HG03095 (cell line): Measurements from ENCODE around the gene GXYLT1.
"Not testable (repeated sequence)": the region's sequence is repeated elsewhere in the genome, so short reads cannot be mapped to it uniquely, and the experiment has no call there.

ENCODE experiments used
- ATAC-seq: cut with Tn5 transposase; IDR thresholded peaks from one replicate; pipeline ENCODE4 v1.9.1; 2021; ENCODE audit warnings: moderate library complexity; ENCODE audit not compliant: unreplicated experiment

The GXYLT1 gene

GRCh38 chr12:42144408-42145196 lies at the start of gene GXYLT1:
Gene GXYLT1, minus strand, starts transcription at chr12:42144874. Its CDS starts 228 bp downstream, at chr12:42144646.
- peak; percentile 92 for ATAC-seq

- ATAC-seq, result no peak
Observed at GRCh38 chr12:42192686-42193085, 48.0 kb upstream of the GXYLT1 start.

GRCh38 chr12:42192258-42192657 lies 47.6 kb upstream of the GXYLT1 start:
- no peak for ATAC-seq

- ATAC-seq, result no peak
Observed at GRCh38 chr12:42190376-42190775, 45.7 kb upstream of the GXYLT1 start.

- not testable (repeated sequence) for ATAC-seq
Observed at GRCh38 chr12:42188275-42188674, 43.6 kb upstream of the GXYLT1 start.

GRCh38 chr12:42187799-42188198 lies 43.1 kb upstream of the GXYLT1 start:
- no peak for ATAC-seq

GRCh38 chr12:42186793-42187192 lies 42.1 kb upstream of the GXYLT1 start:
- ATAC-seq, result peak; percentile 58

GRCh38 chr12:42182394-42182793 lies 37.7 kb upstream of the GXYLT1 start:
- ATAC-seq, result no peak

- no peak for ATAC-seq
Observed at GRCh38 chr12:42180990-42181596, 36.4 kb upstream of the GXYLT1 start.

- ATAC-seq, result no peak
Observed at GRCh38 chr12:42178101-42178500, 33.4 kb upstream of the GXYLT1 start.

GRCh38 chr12:42174978-42175377 lies 30.3 kb upstream of the GXYLT1 start:
- no peak for ATAC-seq

- ATAC-seq, result no peak
Observed at GRCh38 chr12:42173961-42174521, 29.4 kb upstream of the GXYLT1 start.

GRCh38 chr12:42172441-42173210 lies 28.0 kb upstream of the GXYLT1 start:
- ATAC-seq, result no peak

- no peak for ATAC-seq
Observed at GRCh38 chr12:42167711-42168110, 23.0 kb upstream of the GXYLT1 start.

GRCh38 chr12:42166501-42166900 lies 21.8 kb upstream of the GXYLT1 start:
- no peak for ATAC-seq

- no peak for ATAC-seq
Observed at GRCh38 chr12:42163913-42164312, 19.2 kb upstream of the GXYLT1 start.

- no peak for ATAC-seq
Observed at GRCh38 chr12:42162965-42163364, 18.3 kb upstream of the GXYLT1 start.

GRCh38 chr12:42162193-42162592 lies 17.5 kb upstream of the GXYLT1 start:
- ATAC-seq, result no peak

GRCh38 chr12:42161529-42161928 lies 16.9 kb upstream of the GXYLT1 start:
- ATAC-seq, result no peak

- no peak for ATAC-seq
Observed at GRCh38 chr12:42156232-42156631, 11.6 kb upstream of the GXYLT1 start.

GRCh38 chr12:42145552-42146215 lies 1.0 kb upstream of the GXYLT1 start:
- ATAC-seq, result no peak
